Stimulated activated CD4-positive, alpha-beta T cell treated with anti-CD3 and anti-CD28 coated beads, Interleukin-1b, Interleukin-23, amount 100 ng/mL, for 1 hour (primary cell): ENCODE measurements around the gene SAE1.

Experiments used
- DNase-seq, 2 donors: peaks; one replicate each; pipeline ENCODE4 v3.0.0-alpha.2; 2020; ENCODE audit warnings: low read depth in 2 of 2

SAE1 gene

DNA sequence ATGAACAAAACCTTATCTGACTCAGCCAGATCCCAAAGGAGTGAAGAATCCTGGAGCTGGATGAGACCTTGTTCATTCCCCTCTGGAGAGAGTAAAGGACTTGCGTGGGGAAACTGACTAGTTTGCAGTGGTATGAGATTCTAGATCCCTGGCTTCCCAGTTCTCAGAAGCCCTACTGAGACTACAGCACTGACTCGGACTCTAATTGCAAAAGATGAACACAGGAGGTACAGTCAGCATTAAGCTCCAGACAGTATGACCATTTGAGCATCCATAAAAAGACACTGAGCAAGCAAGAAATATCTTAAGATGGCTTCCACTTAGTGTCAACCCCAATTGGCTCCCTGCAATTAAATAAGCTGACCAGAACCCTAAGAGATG is 23.8 kb upstream of the SAE1 start:
- DNase-seq, result no peak

DNA sequence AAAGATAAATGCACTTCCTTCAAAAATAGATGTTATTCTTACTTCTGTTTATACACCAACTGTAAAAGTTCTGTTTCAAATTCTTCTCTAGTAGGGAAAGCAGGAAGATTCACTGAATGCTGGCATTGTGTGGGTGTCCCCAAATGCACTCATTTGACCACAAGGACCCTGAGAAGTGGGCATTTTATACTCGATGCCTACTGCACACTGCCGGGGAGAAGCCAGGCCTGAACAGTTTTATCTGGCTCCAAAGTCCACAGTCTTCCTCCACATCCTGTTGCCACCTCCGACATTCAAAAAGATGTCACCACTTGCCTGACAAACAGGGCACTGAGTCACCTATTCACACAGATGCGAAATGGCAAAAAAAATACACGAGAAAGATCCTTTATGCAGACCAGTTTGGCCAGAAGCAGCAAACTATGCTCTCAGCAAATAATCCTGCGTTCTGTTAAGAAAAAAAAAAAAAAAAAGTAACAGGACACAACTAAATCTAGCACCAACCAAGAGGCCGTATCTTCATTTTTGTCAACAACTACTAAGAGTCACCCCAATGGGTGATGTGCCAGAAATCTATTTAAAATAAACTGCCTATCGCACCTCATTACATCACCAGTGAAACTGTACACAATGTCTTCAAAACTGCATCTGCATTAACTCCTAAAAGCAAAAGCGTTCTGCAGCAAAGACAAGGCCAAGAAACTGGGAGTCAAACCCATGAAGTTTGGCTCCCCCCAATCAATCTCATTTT is 23.3 kb upstream of the SAE1 start:
- no peak for DNase-seq

DNA sequence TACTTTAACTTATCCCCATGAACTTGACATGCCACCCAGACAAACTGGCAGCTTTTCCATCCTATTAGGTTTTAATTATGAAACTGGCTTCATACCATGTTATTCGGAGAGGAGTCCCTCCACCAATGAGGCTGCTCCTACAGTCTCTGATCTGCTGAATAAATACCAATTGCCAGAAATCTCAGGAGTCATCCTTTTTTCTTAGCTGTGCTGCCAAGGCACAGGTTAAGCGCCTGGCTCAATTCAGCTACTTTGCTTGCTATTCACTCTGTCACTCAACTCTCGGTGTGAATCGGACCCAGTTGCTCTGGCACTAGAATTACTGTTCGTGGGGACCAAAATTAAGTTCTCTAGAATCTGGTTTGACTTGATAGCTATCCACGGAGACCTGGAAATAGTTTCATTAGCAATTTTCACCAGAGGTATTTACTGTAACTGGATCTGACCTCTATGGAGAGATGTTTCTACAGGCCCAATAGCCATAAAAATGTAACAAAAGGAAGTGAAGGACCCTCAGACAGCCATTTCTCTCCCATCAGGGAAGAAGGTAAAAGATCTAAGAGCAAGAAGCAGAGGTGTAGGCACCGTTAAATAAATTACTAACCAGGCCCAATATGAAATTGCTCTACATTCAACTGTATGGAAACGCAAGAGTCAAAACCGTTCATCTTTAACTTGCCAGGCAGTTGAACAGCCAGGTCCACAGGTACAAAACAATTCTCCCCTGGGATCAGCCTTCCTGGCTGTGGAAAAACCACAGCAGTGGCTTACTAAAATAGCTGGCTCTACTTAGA is 22.5 kb upstream of the SAE1 start:
- DNase-seq, result no peak

DNA sequence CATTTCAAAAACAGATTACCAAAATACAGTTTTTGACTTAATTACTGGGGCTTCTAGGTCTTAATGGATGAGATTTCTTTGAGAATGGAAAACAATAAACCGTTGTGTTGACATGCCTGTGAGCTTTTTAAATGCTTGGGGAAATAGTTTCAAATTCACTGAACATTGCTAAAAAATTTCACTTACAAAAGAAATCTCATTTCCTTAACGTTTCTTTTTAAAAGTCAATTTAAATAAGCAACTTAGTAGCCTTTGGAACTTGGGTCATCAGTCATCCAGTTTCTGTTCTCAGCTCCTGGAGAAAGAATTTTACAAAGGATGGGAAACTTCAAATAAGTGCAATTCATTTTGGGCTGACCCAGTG is 21.5 kb upstream of the SAE1 start:
- no peak for DNase-seq

DNA sequence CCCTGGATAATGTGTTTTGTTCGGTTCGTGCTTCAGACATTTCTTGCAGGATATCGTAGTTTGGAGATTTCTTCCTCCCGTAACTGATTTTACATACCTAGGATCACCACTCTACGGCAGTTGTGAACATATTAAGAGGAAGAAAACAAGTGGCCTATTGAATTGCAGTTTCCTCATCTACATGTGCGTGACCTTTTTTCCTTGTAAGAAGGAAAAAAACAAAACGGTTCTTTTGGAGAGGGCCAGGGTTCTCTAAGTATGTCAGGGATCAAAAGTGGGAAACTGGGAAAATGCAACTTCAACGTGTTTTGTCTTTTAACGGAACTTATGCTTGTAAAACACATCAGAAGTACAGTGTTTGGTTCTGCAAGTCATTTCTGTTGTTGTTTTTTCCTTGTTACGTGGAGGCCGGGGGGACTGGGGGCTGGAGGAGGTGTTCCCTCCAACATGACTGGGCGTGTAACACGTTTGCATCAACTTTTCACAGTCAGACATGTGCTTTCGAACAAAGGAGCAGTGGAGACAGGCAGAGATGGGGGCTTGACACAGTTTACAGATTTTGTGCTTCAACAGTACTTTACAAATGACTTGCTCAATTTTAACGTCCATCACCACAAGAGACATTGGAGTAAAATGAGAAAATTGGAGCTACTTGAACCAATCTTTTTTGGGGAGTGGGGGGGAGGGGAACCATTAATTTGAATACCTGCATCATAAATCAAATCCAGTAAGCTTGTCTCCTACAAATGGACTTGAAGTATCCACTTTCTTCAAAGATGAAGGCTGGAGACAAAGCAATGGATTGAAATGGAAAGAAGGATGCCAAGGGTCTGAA is 20.9 kb upstream of the SAE1 start:
- DNase-seq, result no peak

DNA sequence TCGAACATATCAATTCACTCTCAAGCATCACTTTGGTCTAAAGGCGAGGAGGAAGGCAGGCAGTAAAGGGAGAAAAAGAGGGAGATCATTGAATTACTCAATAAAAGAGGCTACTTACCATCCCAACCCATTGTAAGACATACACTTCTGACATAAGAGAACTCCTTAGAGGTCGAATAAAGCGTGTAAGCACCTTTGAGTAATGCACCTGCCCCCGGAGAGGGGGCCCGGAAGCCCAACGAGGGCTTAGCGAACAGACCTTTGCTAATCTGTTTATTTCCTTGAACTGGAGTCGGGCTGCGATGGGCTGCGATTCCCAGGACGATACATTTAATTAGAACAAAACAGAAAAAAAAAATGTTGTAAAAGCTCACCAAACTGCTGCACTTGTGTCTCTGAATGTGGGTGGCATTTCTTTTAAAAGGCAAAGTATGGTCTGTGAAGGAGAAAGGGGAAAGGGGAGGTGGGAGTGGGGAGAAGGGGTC is 20.1 kb upstream of the SAE1 start:
- DNase-seq, result peak in 1 of 2 donors; percentile 30

DNA sequence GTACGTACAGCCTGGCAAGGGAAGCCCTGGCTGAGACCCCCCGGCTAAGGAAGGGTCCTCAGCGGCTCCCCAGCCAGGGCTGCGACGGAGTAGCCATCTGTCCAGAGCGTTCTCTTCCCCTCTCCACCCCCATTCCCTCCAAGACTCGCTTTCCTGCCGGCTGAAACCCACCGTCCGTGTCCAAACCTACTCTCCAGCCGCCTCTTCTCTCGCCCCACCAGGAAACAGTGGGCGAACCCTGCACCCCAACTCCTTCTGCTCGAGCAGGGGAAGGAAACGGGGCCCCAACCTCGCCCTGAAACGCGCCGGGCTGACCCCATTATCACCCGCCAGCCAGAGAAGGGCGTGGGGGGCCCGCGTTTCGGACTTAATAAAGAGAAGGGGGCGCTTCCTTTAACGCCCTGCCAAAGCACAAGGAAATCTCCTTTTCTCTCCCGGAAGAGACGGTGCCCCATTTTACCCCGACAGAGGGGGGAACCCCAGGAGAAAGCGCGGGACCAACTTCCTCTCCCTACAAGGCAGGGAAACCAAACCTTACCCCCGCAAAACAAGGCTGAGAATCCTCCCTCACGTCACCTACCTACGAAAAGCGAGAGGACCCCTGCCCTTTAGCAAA is 19.5 kb upstream of the SAE1 start:
- no peak for DNase-seq

DNA sequence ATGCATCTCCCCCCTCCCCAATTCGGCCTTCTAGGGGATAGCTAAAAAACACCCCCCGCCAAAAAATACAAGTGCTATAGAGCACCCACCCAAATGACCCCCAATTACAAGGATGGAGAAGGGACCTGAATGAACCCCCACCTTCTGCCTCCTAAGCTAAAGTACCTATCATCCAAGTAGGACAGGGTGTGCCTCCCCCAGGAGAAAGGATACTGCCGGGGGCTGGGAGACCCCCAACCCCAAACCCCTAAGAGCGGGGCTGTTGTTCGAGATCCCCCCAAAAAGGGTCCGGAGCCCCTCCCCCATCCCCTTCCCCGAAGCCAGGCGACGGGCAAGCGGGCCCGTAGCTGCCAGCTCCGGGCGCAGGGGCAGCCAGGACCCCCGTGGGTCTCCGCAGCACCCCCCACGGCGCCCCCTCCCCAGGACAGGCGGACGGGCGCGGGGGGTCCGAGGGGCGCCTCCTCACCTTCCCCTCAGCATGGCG is 18.9 kb upstream of the SAE1 start:
- no peak for DNase-seq

DNA sequence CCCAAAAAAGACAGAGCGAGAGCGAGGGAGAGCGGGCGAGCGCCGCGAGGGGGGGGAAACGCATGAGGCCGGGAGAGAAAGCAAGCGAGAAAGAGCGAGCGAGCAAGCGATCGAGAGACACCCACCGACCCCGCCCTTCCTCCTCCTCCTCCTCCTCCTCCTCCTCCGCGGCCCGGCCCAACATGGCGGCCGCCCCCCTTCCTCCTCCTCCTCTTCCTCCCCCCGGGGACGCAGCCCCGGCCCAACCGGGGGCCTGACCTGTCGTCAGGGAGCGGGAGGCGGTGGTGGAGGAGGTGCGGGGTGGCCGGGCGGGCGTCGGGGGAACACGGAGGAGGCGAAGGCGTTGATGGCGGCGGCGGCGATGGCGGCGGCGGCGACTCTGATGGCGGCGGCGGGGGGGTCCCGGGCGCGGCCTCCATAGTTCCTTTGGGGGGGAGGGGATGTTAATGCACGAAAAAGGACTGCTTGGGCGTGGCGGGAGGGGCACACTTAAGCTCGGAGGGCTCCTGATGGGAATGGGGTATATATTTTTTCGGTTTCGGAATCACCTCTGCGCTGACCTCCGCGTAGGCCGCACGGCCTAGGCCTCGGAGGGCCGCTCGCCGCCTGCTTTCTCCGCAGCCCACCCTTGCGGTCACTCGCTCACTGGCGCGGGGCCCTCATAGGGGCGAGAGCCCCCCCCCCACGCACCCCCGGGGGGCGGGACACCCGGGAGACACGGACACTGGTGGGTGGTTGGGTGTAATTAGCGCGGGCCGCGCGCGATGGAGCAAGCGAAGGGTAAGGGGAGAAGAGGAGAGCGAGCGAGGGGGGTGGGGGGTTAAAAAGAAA is 18.3 kb upstream of the SAE1 start:
- DNase-seq, result peak; percentile 73 to 83

DNA sequence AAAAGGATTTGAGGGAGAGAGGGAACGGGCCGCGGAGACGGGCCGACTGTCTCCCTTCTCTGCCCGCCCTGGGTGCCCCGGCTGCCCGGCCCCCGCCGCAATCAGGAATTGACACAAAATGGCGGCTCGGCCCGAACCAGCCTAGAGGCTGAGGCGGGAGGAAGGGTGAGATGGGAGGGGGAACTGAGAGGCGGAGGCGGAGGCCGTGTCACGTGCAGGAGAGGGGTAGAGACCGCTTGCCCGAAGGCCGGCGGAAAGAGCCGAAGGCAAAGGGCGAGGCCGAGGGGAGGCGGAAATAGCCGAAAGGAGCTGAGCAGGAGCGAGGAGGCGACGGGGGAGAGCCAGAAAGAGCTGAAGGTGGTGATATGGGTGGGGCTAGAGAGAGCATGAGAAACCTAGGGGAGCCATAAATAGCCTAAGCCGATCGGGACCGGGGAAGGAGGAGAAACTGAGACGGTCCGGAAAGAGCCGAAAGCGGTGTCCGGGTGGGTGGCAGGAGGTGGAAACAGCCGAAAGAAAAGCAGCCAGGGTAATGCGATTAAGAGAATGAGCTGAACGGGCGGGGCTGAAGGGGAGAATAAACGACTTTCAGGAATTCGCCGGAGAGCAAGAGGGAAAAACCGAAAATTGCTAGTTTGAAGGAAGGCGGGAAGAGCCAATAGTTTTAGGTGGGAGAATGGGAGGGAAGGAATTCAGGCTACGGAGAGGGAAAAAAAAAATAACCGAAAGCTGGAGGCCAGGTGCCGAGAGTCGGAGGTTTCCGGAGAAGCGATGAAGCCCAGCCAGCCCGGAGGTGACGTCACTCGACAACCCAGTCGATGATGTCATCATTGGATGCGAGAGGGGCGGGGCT is 17.4 kb upstream of the SAE1 start, which contains the start of gene ZC3H4:
ZC3H4 (minus strand) TSS at position 780 of the 853 bp plus-strand sequence. CDS start 1,192 bp downstream, outside the sequence.
- peak; percentile 97 to 98 for DNase-seq

DNA sequence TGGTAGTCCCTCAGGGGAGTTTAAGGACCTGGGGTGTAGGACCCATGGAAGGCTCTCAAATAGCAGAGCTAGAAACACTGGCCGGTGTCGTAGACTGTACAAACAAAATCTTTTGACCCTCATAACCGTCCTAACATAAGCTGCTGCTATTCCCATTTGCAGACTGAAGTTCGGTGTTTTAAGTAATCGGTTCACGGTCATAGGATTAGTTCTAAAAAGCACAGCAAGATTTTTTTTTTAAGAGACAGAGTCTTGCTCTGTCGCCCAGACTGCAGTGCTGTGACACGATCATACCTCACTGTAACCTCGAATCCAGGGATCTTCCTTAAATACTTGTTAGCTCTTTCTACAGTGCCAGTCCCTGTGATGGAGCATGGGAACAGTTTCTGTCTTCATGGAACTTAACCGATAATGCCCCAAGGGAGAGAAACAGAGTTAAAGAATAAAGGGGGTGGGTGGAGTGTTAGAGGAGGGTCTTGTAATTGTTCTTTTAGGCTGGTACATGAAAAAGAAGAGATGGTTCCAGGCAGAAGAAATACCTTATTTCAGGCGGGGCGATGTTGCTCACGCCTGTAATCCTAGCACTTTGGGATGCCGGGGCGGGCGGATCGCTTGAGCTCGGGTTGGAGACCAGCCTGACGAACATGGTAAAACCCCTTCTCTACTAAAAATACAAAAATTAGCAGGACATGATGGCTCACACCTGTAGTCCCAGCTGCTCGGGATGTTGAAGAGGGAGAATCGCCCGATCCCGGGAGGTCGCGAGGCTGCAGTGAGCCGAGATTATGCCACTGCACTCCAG is 16.6 kb upstream of the SAE1 start:
- DNase-seq, result no peak

DNA sequence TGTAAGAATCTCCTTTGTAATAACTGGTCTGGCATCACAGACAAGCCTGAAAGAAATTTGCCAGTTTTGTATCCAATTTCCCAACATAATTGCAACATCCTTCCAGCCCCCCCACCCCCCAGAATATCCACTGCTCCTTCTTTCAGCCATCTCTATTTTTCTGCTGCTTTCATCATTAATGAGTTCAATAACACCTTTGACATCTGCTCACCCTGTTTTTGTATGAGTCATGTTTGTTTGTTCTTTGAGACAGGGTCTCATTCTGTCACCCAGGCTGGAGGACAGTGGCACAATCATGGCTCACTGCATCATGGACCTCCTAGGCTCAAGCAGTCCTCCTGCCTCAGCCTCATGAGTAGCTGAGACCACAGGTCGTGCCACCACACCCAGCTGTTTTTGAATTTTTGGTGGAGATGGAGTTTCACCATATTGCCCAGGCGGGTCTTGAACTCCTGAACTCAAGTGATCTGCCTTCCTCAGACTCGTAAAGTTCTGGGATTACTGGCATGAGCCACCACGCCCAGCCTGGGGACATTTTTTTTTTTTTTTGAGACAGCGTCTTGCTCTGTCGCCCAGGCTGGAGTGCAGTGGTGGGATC is 10.1 kb upstream of the SAE1 start:
- no peak for DNase-seq

DNA sequence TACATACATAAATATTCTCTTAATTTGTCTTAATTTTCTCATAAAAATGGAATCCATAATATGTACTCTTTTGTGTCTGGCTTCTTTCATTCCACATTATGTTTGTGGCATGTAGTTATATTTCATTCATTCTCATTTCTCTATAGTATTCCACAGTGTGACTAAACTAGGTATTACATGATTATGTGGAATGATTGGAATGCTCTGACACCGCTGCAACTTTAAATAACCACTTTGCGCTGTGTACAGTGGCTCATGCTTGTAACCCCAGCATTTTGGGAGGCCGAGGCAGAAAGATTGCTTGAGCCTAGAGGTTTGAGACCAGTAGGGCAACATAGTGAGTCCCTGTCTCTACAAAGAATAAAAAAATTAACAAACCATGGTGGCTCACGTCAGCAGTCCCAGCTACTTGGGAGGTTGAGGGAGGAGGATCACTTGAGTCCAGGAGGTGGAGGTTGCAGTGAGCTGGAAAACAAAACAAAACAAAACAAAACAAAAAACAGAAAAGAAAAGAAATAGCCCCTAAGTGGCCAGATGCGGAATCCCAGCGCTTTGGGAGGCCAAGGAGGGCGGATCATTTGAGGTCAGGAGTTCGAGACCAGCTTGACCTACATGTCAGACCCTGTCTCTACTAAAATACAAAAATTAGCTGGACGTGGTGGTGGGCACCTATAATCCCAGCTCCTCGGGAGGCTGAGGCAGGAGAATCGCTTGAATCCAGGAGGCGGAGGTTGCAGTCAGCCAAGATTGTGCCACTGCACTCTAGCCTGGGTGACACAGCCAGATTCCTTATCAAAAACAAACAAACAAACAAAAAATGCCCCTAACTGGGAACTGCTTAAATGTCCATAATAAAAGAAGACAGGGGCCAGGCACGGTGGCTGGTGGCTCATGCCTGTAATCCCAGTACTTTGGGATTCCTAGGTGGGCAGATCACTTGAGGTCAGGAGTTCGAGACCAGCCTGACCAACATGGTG is 8.0 kb upstream of the SAE1 start:
- no peak for DNase-seq

DNA sequence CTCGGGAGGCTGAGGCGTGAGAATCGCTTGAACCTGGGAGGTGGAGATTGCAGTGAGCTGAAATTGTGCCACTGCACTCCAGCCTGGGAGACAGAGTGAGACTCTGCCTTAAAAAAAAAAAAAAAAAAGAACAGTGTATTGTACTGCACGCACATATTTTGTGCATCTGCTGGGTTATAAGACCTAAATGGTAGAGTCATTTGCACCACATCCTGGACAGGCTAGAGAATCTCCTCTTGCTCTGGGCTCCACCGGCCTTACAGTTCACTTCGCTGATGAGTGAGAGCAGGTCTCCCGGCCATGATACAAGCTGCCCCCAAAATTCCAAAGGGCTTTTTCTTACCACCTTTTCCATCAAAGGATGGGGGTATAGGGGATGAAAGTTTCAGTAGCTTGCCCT is 7.2 kb upstream of the SAE1 start:
- DNase-seq, result no peak

DNA sequence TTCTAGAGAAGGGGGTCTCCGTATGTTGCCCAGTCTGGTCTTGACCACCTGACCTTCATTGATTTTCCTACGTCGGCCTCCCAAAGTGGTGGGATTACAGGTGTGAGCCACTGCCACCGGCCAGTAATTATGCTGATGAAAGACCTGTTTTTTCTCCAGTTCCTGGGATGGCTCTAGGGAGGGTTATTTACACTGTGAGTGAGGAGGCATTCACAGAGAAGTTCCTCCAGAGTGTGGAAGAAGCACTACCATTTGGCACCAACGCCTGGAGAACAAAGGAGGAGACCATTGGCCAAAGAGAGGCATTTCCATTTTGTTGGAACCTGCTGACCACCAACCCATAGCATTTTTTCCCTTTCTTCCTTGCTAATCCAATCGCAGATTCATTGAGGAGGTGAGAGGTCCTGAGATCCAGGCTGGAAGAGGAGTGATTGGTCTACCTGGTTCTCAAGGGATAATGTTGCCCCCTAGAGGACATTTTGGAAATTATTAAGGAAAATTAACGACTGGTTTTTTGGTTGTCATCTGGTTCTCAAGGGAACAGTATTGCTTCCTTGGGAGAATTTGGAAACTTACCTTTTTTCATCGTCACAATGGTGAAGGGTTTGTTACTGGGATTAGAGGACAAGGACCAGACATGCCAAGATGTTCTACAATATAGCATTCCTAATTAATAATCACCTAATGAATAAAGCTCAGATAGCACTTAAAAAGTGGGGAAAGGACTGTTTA is 5.5 kb upstream of the SAE1 start:
- DNase-seq, result no peak

DNA sequence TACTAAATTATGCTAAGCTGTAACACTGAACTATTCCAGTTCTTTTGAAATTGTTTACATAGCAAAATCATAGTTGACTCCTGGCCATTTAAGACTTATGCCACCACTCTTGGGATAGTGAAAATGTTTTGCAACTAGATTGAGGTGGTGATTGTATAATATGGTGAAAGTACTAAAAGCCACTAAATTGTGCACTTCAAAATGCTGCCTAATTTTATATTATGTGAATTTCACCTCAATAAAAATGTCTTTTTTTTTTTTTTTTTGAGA is 5.0 kb upstream of the SAE1 start:
- DNase-seq, result no peak

DNA sequence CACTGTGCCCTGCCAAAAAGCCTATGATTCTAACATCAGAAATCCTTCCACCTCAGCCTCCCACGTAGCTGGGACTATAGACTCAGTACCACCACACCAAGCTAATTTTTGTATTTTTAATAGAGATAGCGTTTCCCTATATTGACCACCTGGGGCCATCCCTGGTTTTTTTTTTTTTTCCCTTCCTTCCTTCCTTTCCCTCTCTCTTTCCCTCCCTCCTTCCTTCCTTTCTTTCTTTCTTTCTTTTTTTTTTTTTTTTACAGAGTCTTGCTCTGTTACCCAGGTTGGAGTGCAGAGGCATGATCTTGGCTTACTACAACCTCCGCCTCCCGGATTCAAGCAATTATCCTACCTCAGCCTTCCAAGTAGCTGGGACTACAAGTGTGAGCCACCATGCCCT is 1.1 kb upstream of the SAE1 start:
- DNase-seq, result no peak
